ENCODE results near the gene NCAPG2.

The NCAPG2 gene, protein sequence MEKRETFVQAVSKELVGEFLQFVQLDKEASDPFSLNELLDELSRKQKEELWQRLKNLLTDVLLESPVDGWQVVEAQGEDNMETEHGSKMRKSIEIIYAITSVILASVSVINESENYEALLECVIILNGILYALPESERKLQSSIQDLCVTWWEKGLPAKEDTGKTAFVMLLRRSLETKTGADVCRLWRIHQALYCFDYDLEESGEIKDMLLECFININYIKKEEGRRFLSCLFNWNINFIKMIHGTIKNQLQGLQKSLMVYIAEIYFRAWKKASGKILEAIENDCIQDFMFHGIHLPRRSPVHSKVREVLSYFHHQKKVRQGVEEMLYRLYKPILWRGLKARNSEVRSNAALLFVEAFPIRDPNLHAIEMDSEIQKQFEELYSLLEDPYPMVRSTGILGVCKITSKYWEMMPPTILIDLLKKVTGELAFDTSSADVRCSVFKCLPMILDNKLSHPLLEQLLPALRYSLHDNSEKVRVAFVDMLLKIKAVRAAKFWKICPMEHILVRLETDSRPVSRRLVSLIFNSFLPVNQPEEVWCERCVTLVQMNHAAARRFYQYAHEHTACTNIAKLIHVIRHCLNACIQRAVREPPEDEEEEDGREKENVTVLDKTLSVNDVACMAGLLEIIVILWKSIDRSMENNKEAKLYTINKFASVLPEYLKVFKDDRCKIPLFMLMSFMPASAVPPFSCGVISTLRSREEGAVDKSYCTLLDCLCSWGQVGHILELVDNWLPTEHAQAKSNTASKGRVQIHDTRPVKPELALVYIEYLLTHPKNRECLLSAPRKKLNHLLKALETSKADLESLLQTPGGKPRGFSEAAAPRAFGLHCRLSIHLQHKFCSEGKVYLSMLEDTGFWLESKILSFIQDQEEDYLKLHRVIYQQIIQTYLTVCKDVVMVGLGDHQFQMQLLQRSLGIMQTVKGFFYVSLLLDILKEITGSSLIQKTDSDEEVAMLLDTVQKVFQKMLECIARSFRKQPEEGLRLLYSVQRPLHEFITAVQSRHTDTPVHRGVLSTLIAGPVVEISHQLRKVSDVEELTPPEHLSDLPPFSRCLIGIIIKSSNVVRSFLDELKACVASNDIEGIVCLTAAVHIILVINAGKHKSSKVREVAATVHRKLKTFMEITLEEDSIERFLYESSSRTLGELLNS

DNA sequence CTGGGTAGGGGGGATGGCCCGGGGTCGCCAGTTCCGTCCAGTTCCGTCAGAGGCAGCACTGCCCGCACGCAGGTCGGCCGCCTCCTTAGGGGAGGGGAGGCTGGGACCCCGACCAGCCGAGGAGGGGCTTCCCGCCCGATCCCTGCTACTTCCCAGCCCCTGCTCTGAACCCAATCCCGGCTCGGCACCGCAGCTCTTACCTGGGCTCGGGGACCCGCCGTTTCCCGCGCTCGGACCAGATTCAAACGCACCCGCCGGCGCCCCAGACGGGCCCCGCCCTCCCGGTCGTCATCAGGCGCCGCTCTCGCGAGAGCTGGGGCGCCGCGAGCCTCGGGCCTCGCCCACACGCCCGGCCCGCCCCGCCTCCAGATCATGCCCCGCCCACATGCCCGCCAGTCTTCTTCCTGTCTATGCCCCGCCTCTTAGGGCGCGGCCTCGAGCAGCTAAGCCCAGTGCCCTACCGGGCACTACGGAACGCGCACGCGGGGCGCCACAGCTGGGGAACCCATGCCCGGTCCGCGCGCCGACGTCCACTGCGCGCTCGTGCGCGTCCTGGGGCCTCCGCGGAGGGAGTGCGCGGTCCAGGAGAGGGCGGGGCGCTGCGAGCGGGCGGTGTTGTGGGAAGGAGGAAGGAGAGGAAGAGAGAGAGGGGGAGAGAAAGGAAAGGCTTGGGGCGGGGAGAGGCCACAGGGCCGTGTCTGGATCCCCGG, at the start of gene NCAPG2:
Gene NCAPG2 (minus strand): TSS at position 281 of the 710 bp plus-strand sequence. CDS start 2,905 bp downstream, outside the sequence.
- DNase-seq (ENCODE audit: low read depth in 2 of 2): peak; percentile 96 to 97

DNA sequence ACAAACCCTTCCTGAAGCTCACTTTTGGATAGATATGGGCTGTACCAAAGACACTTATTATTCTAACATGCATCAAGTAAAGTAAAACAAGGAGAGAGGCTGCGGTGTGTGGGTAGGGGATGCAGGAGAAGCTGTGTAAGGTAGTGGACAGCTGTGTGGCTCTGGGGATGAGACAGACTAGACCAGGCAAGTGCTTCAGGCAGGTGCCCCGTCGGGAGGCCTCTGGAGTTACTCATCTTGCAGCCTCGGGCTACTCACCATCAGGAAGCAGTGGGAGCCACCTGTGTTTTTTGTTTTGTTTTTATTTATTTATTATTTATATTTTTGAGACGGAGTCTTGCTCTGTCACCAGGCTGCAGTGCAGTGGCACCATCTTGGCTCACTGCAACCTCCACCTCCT, 49.3 kb upstream of the NCAPG2 start:
- no peak for DNase-seq (ENCODE audit: low read depth in 2 of 2)

DNA sequence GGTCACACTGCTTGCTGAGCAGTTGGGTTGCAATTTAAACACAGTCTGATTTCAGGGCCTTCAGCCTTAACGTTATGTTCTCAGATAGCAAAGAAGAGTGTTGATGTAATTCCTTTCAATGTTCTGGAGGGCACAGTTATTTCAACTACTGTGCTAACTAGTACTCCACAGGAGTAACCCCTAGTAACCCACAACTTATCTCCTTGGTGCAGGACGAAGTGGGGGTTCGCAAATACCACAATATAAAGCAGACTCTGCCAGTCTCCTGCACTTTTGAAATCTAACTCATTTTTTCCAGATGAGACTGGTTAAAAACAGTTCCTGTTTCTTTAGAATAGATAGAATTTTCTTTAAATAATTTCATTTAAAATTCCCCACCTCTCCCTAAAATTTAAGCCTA, 47.1 kb upstream of the NCAPG2 start:
- no peak for DNase-seq (ENCODE audit: low read depth in 2 of 2)

DNA sequence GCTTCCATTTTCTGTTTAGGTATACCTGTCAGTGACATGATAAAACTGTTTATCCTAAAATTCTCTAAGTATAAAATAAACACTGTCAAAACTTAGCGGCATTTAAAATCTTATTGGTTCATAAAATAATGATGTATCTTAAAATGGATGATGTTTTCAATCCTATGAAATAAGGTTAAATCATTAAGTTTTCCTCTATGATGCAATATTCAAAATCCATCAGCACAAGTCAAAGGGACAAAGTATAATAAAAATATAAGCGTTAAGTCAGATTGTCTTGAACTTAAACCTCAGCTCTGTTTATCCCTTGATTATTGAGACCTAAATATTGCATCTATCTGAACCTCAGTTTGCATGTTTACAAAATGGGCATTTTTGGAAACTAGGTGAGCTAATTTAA, 46.6 kb upstream of the NCAPG2 start:
- DNase-seq (ENCODE audit: low read depth in 2 of 2): no peak

DNA sequence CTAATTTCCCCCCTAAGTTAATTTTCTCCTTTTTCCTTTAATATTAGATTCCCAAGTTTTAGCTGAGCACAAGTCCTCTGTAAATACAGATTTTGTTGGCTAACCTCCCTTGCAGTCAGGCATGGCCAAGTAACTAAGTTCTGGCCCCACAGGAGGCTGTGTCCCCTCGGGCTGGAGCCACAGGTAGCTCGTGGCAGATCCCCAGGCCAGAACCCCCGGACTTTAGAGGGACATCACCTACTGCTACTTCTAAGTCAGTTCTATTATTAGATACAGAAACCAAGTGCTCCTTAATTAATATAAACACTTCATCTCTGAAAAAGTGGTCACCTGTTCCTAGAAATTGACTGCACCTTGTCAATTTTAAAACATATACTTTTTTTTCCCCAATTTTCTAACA, 46.1 kb upstream of the NCAPG2 start:
- no peak for DNase-seq (ENCODE audit: low read depth in 2 of 2)

DNA sequence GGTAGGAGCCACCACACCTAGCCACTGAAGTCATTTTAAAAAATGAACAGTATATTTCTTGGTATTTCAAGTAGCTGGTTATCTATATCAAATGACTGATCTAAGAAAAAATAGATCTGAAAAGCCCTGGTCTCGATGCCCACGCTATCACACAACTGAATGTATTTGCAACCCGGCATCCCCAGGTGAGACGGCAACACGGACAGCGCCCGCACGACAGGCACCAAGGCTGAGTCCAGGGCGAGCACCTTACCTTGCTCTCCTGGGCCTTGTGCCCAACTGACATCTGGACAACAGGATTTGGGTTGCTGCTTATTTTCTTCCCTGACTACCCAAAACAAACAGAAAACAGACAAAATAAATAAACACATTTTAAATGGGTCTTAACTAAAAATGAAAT, 44.8 kb upstream of the NCAPG2 start:
- DNase-seq (ENCODE audit: low read depth in 2 of 2): no peak

DNA sequence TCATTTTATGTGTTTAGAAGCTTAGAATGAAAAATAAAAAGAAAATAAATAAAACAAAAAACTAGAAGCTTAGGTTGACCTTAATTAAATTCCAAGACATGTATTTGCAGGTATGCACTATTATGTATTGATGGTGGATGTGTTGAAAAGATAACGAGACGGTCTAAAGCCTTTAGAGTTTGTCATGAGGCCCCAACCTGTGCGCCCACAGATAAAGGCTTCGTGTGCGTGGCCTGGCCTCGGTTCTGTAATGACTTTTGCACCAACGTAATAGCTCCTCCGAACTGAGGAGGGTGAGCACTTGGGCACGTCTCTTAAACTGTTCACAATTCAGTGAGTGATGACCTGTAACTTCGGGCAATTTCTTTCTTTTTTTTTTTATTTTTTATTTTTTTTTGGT, 43.7 kb upstream of the NCAPG2 start:
- no peak for DNase-seq (ENCODE audit: low read depth in 2 of 2)

DNA sequence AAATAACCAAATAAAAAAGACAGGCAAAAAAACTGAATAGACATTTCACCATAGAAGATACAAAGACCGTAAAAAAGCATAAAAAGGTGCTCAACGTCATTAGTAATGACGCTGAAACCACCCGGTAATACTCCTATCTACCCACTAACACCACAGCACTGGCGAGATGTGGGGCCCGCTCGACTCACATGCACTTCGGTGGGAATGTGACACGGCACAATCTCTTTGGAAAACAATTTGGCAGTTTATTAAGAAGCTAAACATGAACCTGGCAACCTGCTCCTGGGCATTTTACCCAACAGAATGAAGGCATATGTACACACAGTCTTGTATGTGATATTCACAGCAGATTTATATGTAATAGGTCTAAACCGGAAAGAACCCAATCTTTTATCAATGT, 42.8 kb upstream of the NCAPG2 start:
- DNase-seq (ENCODE audit: low read depth in 2 of 2): no peak

DNA sequence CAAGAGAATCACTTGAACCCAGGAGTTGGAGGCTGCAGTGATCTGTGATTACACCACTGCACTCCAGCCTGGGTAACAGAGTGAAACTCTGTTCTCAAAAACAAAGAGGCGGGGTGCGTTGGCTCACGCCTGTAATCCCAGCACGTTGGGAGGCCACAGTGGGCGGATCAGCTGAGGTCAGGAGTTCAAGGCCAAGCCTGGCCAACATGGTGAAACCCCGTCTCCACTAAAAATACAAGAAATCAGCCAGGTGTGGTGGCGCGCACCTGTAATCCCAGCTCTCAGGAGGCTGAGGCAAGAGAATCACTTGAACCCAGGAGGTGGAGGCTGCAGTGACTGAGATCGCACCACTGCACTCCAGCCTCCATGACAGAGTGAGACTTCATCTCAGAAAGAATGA, 42.4 kb upstream of the NCAPG2 start:
- DNase-seq (ENCODE audit: low read depth in 2 of 2): no peak

DNA sequence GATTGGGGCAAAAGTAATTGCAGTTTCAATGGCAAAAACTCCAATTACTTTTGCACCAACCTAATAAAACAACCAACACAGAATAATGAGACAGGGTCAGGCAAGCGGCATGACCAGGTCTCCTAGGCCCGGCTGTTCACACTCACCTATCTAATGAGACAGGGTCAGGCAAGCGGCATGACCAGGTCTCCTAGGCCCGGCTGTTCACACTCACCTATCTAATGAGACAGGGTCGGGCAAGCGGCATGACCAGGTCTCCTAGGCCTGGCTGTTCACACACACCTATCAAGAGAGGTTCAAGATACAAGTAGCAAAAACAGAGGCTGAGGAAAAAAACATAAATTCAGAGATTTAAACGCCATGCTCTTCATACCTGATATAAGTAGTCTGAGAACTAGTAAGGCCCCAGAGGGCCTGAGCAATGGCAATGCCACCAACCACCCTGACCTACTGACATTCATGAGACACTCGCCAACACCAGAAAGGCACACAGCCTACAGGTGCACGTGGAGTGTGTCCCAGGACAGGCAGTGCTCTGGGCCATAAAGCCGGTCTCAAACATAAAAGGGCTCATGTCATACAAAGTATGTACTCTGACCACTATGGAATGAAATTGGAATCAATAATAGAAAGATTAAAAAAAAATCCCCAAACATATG, 40.6 kb upstream of the NCAPG2 start:
- no peak for DNase-seq (ENCODE audit: low read depth in 2 of 2)

DNA sequence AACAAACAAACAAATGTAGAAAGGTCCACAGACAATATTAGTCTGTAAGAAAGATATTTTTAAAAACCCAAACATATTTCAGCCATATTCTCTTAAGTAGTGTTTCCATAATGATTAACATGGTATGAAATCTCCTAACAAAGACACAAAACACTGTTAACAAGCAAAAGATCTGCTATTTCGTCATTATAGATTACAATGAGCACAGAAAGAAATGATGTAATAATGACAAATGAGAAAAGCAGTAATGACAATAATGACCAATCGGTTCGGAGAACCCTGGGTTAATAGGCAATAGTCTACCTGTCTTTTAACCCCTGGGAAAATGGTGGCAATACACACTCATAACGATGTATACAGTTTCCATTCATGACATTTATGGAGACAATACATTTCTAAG, 39.5 kb upstream of the NCAPG2 start:
- DNase-seq (ENCODE audit: low read depth in 2 of 2): no peak

DNA sequence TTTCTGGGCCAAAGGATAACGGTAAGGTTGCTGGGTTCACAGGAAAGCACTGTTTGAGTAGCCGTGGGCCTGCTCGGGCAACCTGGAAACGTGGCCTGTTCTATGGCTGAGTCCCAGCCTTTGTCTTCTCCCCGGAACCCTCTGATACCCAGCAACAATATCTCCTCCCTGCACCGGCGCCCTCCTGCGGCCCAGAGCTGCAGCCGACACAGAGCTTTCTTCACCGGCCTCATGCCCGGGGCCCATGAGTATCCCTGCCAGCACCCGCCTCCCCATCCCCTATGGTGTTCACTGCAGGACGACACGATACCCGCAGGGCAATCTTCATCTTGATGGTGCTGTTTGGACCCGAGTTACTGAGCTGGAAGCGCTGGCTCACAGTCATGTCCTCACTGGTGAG, 38.6 kb upstream of the NCAPG2 start:
- no peak for DNase-seq (ENCODE audit: low read depth in 2 of 2)

DNA sequence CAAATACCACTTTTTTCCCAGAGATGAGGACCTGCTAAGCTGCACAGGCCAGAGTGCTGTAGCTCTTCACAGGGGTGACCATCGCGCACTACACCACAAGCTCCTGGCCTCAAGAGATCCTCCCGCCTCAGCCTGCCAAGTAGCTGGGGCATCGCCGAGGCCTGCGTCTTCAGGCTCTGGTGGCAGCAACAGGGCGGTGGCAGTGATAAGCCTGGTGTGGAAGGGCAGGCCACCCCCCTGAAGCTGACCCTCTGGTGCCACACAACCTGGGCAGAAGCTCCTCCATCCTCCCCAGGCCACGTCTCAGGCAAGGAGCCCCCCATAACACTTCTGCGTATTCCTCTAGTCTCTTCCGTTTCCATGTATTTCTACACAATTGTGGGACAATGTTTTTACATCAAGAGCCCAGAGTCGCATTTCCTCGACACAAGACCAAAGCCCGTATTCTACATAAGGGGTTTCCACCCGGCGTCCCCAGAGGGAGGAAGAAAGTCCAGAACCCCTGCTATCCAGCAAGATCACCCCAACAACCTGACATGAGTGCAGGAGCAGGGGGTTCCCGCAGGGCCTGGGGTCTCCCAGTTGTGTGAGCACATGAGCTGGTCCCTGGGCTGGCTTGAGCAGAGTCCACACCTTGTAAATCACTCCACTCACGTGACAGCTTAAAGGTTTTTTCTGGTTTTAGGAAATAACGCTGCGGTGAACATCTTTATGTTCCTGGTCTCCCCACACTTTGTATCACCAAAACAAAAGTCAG, 37.6 kb upstream of the NCAPG2 start:
- no peak for DNase-seq (ENCODE audit: low read depth in 2 of 2)

DNA sequence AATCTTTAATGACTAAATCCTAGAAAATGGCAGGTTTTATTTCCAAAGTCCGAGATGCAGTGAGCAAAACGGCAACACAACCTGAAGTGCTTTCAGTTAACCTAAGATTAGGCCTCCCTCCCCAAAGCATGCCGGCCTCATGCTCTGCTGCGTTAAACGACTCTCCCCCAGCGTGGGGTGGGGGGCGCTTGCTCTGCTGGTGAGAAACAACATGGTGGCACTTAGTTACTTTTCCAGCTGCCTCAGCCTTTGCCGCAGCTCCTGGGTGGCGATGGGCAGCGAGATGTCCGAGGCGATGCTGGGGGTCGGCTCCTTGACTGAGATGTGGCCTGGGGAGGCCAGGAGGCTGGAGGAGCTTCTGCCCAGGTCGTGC, 36.7 kb upstream of the NCAPG2 start:
- no peak for DNase-seq (ENCODE audit: low read depth in 2 of 2)

DNA sequence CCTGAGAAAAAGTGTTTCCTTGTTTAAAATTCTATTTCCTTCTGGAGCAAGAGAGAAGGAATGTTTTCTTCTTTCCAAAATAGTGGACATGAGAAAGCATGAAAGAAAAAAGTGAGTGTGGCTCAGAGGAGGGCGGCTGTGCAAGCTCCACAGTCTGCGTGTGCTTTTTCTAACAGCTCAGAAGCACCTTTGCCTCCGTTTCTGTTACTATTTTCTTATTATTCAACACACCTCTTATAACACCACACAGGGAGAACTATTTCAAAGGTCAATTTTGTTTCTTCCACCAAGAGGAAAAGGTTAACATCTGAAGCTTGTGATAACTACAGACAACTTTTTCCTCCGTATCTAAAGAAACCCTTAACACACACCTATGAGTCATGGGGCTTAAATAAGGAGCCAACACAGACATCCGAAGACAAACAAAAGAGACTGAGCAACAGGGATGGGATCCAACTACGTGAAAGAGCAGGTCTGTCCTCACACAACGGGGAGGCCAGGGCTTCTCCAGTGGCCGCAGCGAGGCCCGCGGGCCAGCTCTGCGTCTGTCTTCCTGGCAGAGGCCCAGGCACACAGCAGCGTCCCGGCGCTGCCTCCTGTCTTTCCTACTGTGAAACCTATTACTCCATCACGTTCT, 36.2 kb upstream of the NCAPG2 start:
- no peak for DNase-seq (ENCODE audit: low read depth in 2 of 2)

DNA sequence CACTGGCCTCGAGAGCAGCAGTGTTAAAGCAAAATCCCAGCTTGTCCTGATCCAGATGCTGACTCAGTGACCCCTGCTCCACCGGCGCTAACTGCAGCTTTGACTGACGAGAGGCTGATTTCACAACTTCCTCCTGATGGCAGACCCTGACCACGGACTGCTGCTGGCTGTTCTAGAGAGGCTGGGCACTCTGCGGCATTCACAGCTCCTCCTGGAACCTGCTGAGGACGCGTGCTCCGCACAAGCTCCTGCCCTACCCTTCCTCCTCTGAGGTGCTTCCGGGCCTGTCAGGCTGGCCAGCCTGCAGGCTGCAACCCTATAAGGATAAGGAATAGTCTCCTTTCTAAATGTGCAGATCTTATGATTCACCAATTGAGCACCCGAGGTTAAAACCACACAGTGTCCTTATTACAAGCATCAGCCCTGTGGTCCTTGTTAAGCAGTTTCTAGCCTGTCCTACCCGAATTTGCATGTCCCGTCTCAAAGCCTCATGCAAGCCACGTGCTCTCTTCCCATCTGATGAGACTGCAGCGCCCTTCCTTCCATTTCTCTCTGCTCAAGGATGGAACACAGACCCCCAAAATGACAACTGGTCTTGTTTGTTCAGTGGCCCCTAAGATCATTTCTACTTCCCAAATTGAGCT, 35.5 kb upstream of the NCAPG2 start:
- no peak for DNase-seq (ENCODE audit: low read depth in 2 of 2)

DNA sequence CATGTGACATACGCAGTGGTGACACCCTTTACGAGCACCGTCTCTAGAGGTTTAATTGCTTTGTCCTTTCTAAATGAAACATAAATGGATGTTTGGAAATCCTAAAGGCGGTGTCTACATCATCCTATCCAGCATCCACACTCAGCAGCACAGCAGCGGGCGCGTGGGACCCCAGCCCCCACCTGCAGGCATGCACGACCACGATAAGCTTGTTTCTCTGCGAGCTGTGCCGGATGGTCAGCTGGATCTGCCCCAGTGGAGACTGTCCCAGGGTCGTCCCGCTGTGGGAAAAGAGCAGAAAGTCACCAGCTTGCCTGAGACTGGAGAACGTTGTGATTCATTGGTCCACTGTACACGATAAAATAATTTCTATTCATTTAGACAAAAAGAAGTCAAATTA, 34.2 kb upstream of the NCAPG2 start:
- DNase-seq (ENCODE audit: low read depth in 2 of 2): no peak

DNA sequence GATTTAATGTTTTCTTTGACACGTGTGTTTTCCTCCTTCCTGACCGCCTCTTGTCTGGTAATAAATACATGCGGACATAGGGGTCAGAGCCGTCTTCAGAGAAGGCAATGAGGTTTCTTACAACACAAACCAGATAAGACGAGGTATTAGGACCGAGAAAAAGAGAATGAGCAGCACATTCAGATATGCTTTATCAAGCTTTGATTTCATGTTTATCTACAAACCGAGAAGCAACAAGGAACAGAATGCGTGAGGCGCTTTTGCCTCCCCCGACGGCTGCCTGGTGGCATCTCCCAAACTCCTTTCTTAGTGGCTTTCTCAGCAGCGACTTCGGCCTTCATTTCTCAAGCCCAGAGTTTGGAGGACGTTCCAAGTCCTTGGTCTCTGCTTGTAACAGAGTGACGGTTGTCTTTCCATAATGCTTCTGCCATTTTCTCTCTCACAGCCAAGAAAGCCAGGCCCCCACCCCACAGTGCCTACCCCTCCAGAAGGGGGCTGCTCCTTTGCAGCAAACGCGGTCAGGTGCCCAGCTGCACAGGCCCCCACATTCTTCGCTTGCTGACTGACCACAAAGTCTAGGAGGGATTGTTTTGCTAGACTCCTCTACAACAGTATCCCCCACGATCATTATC, 32.6 kb upstream of the NCAPG2 start:
- DNase-seq (ENCODE audit: low read depth in 2 of 2): no peak

DNA sequence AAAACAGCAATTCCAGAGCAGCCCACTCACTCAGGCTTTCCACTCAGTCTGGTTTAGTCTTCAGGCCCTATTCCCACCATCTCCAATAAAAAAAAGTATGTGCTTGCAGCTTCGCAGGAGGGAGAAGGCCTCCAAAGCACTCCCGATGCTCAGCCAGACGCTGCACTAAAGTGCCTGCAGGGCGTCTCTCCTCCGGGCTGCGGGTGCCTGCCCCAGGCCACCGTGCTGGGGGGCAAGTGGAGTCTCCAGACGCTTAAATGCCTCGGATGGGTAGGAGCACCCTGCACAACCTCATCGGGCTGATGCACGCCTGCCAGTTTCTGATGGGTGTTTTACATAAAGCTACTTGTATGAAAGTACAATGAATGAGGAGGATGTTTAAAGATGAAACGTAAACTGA, 31.3 kb upstream of the NCAPG2 start:
- DNase-seq (ENCODE audit: low read depth in 2 of 2): no peak

All from stimulated activated CD8-positive, alpha-beta memory T cell treated with anti-CD3 and anti-CD28 coated beads, Interleukin-2, amount 100 ng/mL, for 48 hours (primary cell).